GM19463 (cell line): ENCODE measurements around the gene OTOA.
"Not testable (repeated sequence)": the region's sequence is repeated elsewhere in the genome, so short reads cannot be mapped to it uniquely, and the experiment has no call there.

Experiments used
- ATAC-seq: cut with Tn5 transposase; IDR thresholded peaks from one replicate; pipeline ENCODE4 v1.9.1; 2021; ENCODE audit warnings: mild to moderate bottlenecking, moderate library complexity; ENCODE audit not compliant: unreplicated experiment

The OTOA gene

GRCh38 chr16:21714369-21714618 lies 50.5 kb downstream of the OTOA start:
- not testable (repeated sequence) for ATAC-seq

- ATAC-seq = no peak
These were observed 53.8 kb downstream of the OTOA start for GRCh38 chr16:21717608-21718007.

- no peak for ATAC-seq
These were observed 55.5 kb downstream of the OTOA start for GRCh38 chr16:21719283-21719682.

- ATAC-seq = no peak
These were observed 56.8 kb downstream of the OTOA start for GRCh38 chr16:21720533-21720932.

GRCh38 chr16:21722771-21723455 lies 59.1 kb downstream of the OTOA start:
- no peak for ATAC-seq

- ATAC-seq = no peak
These were observed 59.8 kb downstream of the OTOA start for GRCh38 chr16:21723532-21723931.

- ATAC-seq = no peak
These were observed 63.6 kb downstream of the OTOA start for GRCh38 chr16:21727344-21727743.

GRCh38 chr16:21731233-21731632 lies 67.5 kb downstream of the OTOA start:
- not testable (repeated sequence) for ATAC-seq

GRCh38 chr16:21740637-21741036 lies 76.9 kb downstream of the OTOA start:
- not testable (repeated sequence) for ATAC-seq

- ATAC-seq = not testable (repeated sequence)
These were observed 92.7 kb downstream of the OTOA start for GRCh38 chr16:21756192-21757079.

GRCh38 chr16:21757080-21757671 lies 93.4 kb downstream of the OTOA start:
- ATAC-seq = peak; percentile 83

- not testable (repeated sequence) for ATAC-seq
These were observed 104.5 kb downstream of the OTOA start for GRCh38 chr16:21768280-21768679.

- ATAC-seq = not testable (repeated sequence)
These were observed 105.0 kb downstream of the OTOA start for GRCh38 chr16:21768810-21769209.

GRCh38 chr16:21769284-21769683 lies 105.5 kb downstream of the OTOA start:
- not testable (repeated sequence) for ATAC-seq

- peak; percentile 61 for ATAC-seq
These were observed 106.8 kb downstream of the OTOA start for GRCh38 chr16:21770584-21770983.

GRCh38 chr16:21772547-21773206 lies 108.9 kb downstream of the OTOA start:
- not testable (repeated sequence) for ATAC-seq

GRCh38 chr16:21773207-21773553 lies 109.4 kb downstream of the OTOA start:
- ATAC-seq = not testable (repeated sequence)

- ATAC-seq = not testable (repeated sequence)
These were observed 116.8 kb downstream of the OTOA start for GRCh38 chr16:21780525-21780924.

GRCh38 chr16:21790506-21790905 lies 126.7 kb downstream of the OTOA start:
- peak; percentile 50 for ATAC-seq

GRCh38 chr16:21793310-21793709 lies 129.5 kb downstream of the OTOA start:
- ATAC-seq = not testable (repeated sequence)

GRCh38 chr16:21798601-21799000 lies 134.8 kb downstream of the OTOA start:
- ATAC-seq = not testable (repeated sequence)
